Testis (tissue), 3 donors: Measurements from ENCODE around the gene RNU6-1. TPM values are rescaled to one million over a fixed set of nuclear protein-coding genes. Genes with fewer than 3 reads are reported as not detected.

ENCODE experiments used
- DNase-seq: peaks from one replicate; pipeline ENCODE4 v3.0.0-alpha.2; 2019
- H3K27ac ChIP-seq, 2 donors: fragments of 200-600 bp; sonication (generic); one replicate each; pipeline ENCODE4 v1.5.1; 2019
- H3K27me3 ChIP-seq: fragments of 200-600 bp; sonication (generic); one replicate; pipeline ENCODE4 v1.5.1; 2019
- H3K36me3 ChIP-seq: fragments of 200-600 bp; sonication (generic); one replicate; pipeline ENCODE4 v1.5.1; 2017; ENCODE audit warnings: low read depth; ENCODE audit errors: missing control alignments
- H3K4me1 ChIP-seq: fragments of 200-600 bp; sonication (generic); one replicate; pipeline ENCODE4 v1.5.1; 2019
- H3K4me3 ChIP-seq, 2 donors: fragments of 200-600 bp; sonication (generic); one replicate each; pipeline ENCODE4 v1.5.1; 2017 to 2019
- H3K9me3 ChIP-seq: fragments of 200-600 bp; sonication (generic); one replicate; pipeline ENCODE4 v1.5.1; 2017
- POLR2A ChIP-seq: fragments of 450-650 bp; IDR thresholded peaks from one replicate; pipeline ENCODE4 v1.6.1; 2017; ENCODE audit warnings: antibody characterized with exemption, mild to moderate bottlenecking, moderate library complexity
- WGBS, 2 donors: methylation state at CpG; one replicate each; pipeline ENCODE4 v1.1.5; 2018; 5-methylcytosine and 5-hydroxymethylcytosine counted together
- intact Hi-C: fragments of 100-400 bp; cut with DNase I; formaldehyde crosslinking; loops from one replicate; pipeline ENCODE4 v1.15.1; 2023; ENCODE audit warnings: low total_unique reads
- polyA plus RNA-seq: library from polyadenylated mRNA; stranded (reverse); fragments of 350-450 nt; fragmentation: Illumina TruSeq; extraction: RNeasy Lipid Tissue Mini Kit (QIAGEN cat#74804); gene quantifications from one replicate; pipeline ENCODE4 v1.2.3, GENCODE V29; 2014; ENCODE audit warnings: low read depth, low replicate concordance; ENCODE audit not compliant: insufficient read depth
- small RNA-seq, 2 donors: library from RNA; depleted of rRNA; stranded (forward); fragments of <200 nt; gene quantifications; one replicate each; pipeline ENCODE3, GENCODE V24; 2016
- total RNA-seq, 2 donors: library from RNA; depleted of rRNA; stranded (reverse); fragments of >200 nt; gene quantifications; one replicate each; pipeline ENCODE4 v1.2.3, GENCODE V29; 2016
- TF ChIP-seq, protein P1 (sequence below), 3 experiments: fragments of 450-650 bp in 2 of 3; fragments of 200-600 bp in 1 of 3; sonication (generic) in 1 of 3; IDR thresholded peaks; one replicate each; pipeline ENCODE4 v1.5.1; 2016 to 2019; ENCODE audit warnings: antibody characterized with exemption in 3 of 3, mild to moderate bottlenecking in 2 of 3, moderate library complexity in 1 of 3

The RNU6-1 gene
- total and polyA plus RNA-seq, 3 donors from 2014 or later = not detected

- no peak for TF ChIP-seq POLR2A
- TF ChIP-seq, protein P1, sequence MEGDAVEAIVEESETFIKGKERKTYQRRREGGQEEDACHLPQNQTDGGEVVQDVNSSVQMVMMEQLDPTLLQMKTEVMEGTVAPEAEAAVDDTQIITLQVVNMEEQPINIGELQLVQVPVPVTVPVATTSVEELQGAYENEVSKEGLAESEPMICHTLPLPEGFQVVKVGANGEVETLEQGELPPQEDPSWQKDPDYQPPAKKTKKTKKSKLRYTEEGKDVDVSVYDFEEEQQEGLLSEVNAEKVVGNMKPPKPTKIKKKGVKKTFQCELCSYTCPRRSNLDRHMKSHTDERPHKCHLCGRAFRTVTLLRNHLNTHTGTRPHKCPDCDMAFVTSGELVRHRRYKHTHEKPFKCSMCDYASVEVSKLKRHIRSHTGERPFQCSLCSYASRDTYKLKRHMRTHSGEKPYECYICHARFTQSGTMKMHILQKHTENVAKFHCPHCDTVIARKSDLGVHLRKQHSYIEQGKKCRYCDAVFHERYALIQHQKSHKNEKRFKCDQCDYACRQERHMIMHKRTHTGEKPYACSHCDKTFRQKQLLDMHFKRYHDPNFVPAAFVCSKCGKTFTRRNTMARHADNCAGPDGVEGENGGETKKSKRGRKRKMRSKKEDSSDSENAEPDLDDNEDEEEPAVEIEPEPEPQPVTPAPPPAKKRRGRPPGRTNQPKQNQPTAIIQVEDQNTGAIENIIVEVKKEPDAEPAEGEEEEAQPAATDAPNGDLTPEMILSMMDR (IDR thresholded peaks at IDR 0.05) = no peak
Measured at GRCh38 chr15:67790610-67791319, 49.1 kb downstream of the RNU6-1 start.

More at GRCh38 chr15:67790610-67791319, 49.1 kb downstream of the RNU6-1 start:
- H3K36me3 ChIP-seq = no peaks in the 10 kb centered on the region
- H3K4me3 ChIP-seq = no peak overlapping the region
- DNase-seq = no peak
- no peaks in the 10 kb centered on the region for H3K4me1 ChIP-seq
- no peaks in the 10 kb centered on the region for H3K27me3 ChIP-seq
- intact Hi-C loops = no loop called here
- 89 to 99% methylated on average over 3 of the region's 3 CpGs for WGBS, 2 donors
- H3K27ac ChIP-seq = no peak overlapping the region
- H3K9me3 ChIP-seq = no peaks in the 10 kb centered on the region

Small RNAs within 50 kb of the gene (small RNA-seq; reads per million reads assigned to genes)
- gene RNU6-1 = 0 reads per million in 2 donors

Other genes starting within 250 kb of the RNU6-1 start
- 1 to 10 TPM; 1.1 to 2.2 TPM for gene SKOR1, start 14.5 kb downstream of the RNU6-1 start, total RNA-seq
- gene SKOR1, start 14.5 kb downstream of the RNU6-1 start, polyA plus RNA-seq = 1.3 TPM
- 10 to 100 TPM; 60.5 to 87.6 TPM for gene PIAS1, start 214.3 kb upstream of the RNU6-1 start, total RNA-seq
- gene PIAS1, start 214.3 kb upstream of the RNU6-1 start, polyA plus RNA-seq = 57.2 TPM